ENCODE data around the gene TMEM184A.
"Not testable (repeated sequence)": the region's sequence is repeated elsewhere in the genome, so short reads cannot be mapped to it uniquely, and the experiment has no call there.

The TMEM184A gene

DNA sequence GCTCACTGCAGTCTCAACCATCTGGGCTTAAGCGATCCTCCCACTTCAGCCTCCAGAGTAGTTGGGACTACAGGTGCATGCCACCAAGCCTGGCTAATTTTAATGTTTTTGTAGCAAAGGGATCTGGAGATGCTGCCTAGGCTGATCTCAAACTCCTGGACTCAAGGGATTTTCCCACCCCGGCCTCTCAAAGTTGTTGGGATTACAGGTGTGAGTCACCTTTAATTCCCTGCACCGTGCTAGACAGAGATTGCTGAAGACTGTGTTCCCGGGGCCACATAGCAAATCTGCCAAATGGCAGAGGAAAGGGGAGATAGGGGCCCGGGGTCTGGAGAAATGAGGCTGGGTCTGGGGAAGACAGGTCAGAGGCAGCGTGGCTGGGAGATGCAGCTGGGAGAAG is 34.5 kb upstream of the TMEM184A start:
- DNase-seq (ENCODE audit: low spot score): no peak

DNA sequence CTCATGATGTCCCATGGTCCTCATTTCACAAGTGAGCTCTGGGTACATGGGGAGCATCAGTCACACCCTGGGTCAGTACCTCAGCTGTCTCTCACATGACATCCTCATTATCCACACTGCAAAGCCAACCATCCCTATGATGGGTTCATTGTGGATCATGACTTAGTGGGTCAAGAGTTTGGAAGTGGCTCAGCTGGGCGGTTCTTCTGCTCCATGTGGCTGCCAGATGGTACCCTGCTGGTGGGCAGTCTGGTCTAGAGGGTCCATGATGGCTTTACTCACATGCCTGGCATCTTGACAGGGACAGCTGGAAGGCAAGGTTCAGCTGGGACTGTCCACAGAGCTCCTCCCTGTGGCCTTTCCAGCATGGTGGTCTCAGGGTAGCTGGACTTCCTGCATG is 33.0 kb upstream of the TMEM184A start:
- DNase-seq (ENCODE audit: low spot score): no peak

DNA sequence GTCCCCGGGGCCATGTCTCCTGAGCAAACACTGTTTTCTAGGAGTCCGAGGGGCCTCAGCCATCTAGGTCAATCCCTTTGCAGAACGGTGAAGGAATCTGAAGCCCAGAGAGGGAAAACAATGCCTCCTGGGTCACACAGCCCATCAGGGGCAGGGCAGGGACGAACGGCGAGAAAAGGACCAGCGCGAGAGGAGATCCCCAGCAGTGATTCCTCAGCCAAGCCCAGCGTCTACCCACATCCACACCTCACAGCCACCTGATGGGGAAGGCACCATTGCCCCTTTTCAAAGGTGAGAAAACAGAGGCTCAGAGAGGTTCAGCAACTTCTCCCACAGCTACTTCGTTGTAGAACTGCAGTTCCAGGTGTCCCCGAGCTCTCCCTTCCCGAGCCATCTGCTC is 31.7 kb upstream of the TMEM184A start:
- no peak for DNase-seq (ENCODE audit: low spot score)

DNA sequence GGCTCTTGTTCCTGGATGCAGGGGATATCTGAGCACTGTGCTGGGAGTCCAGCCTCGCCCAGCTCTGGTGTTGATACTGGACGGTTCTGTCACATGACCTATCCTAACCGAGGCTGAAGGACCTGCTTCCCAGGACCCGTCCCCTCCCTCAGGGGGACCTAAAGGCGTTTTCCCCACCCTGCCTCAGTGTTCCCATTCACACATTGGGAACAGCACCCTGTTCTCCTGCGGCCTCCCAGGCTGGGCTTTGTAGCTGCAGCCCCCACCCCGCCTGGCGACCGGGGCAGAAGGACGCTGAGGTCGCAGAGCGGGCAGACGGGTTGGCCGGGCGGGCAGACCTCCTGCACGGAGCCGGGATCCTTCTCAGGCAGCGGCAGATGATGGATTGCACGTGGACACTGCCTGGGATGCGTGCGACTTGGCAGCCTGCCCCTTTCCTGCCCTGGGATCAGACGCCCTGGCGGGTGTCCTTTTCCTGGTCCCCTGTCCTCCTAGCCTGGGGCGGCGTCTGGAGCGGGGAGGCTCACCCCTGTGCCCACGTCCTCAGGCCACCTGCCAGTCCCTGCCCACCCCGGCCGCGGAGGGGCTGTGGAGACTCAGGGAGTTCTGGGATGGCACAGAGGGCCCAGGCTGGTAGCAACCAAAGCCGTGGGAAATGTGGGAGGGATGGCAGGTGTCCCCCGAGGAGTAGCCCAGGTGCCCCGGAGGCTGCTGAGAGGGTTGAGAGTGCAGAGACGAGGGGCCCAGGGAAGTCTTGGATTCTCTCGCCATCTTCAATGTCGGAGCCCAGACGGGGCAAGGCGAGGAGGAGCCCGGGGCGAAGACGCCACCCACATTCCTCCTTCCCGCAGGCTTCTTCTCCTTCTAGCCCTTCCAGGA is 31.1 kb upstream of the TMEM184A start:
- no peak for DNase-seq (ENCODE audit: low spot score)

DNA sequence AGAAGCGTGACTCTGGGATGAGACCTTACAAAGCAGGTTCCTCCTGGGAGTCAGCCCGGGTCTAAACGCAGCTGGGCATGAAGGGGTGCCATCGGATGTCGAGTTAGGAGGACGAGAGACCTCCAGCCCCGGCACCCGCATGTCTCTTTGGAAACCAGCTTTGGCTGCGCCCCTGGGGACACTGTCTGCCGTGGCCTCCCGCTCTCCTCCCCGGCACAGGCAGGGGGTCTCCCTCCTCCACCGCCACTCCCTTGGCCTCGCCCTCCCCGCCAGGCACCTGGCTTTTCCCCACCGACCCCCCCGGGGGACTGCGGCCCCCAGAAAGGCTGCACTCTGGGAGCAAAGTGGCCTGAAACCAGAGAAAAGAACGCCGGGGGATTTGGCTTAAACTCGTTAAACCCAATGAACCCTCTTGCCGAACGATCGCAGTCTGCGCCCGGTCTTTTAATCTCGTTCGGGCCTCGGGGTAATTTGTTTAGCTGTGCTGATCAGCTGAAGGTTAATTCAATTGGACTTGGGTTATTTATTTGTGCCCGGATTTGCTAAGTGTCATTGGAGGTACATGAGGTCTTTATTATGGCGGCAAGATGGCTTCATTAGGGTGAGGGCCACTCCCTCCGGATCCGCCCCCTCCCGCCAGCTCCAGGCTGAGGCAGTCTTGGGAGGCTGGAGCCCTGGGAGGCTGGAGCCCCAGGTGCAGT is 30.3 kb upstream of the TMEM184A start:
- DNase-seq (ENCODE audit: low spot score): no peak

DNA sequence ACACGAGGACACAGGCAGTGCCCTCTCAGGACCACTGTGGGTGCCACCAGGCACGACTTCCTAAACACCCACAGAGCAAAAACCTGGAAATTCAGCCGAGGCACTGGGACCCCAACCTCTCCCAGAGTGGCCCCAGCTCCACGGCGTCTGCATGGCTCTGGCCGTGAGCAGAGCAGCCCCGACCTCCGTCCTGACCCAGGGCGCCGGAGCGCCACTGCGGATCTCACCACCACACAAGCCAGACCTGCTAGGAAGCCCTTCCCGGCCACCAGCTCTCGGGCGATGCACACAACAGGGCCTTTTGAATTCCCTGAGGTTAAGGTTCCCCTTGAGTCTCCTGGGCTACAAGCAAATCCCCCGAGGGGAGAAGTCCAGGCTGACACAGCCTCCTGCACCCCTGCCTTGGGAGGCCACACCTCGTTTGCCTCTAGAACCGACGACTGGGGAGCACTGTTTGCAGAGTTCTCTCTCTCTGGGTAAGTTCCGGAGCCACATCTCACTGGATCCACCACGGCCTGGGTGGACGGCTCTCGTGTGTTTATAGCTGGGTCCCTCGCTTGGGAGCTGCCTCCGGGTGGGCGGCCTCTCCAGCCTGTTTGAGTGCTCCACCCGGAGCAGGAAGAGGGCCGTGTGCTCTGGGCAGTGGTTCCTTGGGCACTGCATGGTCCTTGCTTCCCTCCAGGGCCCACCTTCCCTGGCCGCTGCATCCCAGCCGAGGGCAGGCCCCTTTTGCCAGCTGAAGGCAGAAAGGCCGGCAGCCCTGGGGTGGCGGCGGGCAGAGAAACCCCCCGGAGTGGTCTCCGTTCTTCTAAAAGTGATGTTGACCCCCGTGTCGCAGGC is 29.4 kb upstream of the TMEM184A start:
- DNase-seq (ENCODE audit: low spot score): no peak

DNA sequence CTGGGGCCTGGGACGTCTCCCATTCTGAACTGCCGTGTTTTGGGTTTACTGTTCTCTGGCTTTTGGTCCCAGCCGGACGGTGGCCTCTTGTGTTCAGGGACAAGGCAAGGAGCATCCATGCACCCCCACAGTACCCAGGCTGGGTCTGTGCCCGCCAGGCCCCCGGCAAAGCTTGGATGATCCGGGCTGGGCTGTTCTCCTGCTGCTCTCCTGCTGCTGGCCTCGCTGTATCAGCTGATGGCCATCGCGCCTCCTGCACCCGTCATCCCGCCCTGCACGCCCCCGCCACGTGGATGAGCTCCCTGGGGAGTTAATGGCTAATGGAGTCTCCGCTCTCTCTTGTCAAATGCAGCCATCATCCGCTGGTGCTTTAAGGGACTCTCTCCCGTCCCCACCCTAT is 28.7 kb upstream of the TMEM184A start:
- DNase-seq (ENCODE audit: low spot score): no peak

DNA sequence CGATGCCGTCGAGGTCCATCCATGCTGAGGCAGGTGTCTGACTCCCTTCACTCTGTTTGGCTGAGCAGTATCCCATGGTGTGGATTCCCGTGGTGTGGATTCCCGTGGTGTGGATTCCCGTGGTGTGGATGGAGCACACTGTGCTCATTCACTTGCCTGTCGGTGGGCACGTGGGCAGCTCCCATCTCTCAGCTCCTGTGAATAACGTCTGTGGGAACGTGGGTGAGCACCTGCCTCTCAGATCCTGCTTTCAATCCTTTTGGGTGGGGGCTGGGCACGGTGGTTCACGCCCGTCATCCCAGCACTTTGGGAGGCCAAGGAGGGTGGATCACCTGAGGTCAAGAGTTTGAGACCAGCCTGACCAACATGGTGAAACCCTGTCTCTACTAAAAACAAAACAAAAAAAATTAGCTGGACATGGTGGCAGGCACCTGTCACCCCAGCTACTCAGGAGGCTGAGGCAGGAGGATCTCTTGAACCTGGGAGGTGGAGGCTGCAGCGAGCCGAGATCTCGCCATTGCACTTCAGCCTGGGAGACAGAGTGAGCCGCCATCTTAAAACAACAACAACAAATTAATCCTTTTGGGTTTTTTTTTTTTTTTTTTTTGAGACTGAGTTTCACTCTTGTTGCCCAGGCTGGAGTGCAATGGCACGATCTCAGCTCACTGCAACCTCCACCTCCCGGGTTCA is 27.4 kb upstream of the TMEM184A start:
- DNase-seq (ENCODE audit: low spot score): not testable (repeated sequence)

DNA sequence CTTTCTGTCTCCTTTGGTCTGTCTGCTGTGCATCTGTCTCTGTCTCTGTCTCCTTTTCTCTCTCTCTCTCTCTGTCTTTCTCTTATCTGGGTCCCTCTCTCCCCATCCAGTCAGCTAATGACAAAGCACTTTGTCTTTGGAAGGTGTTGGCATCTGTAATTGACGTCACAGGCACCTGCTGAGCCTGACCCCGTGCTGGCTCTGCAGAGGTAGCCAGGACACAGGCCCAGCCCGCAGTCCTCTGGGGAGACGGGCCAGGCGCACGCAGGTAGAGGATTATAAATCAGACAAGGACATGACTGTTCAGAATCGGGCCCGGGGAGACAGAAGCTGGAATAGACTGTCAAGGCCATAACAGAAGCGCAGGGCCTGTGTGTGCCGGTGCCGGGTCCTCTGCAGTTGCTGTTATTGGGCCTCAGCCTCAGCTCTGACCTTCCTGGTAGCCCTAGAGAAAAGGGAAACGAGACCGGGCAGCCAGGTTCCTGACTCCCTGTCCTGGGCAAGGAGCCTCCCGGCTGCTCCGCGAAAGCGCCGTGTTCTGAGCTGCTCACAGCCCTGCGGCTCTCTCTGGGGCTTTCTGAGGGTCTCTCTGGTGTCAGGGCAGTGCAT is 24.5 kb upstream of the TMEM184A start:
- no peak for DNase-seq (ENCODE audit: low spot score)

DNA sequence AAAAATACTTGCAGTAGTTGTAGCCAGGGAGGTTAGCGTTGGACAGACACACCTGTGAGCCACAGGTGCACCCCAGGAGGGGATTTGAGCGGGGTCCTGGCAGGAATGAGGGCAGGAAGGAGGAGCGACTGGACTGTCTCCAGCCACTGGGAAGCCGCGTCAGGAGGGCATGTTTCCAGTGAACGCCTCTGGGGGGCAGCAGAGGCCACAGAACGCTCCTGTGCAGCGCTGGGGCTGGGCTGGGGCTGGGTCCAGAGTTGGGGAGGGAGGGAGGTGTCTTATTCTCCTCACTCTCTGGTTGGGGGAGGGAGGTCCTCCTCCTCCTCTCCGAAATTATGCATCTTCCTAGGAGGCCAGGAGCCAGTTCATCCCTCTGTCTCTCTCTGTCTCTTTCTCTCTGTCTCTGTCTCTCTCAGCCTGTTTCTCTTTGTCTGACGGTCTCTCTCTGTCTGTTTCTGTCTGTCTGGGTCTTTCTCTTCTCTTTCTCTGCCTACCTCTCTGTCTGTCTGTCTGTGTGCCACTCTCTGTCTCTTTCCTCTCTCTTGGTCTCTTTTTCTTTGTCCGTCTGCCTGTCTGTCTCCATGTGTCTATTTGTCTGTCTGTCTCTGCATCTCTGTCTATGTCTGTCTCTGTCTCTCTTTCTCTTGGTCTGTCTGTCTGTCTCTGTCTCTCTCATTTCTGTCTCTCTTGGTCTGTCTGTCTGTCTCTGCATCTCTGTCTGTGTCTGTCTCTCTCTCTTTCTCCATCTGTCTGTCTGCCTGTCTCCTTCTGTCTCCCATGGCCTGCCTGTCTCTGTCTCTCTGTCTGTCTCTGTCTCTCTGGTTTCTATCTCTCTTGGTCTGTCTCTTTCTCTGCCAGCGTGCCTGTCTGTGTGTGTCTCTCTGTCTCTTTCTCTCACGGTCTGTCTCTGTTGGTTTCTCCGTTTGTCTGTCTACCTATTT is 23.7 kb upstream of the TMEM184A start:
- peak; percentile 43 for DNase-seq (ENCODE audit: low spot score)

DNA sequence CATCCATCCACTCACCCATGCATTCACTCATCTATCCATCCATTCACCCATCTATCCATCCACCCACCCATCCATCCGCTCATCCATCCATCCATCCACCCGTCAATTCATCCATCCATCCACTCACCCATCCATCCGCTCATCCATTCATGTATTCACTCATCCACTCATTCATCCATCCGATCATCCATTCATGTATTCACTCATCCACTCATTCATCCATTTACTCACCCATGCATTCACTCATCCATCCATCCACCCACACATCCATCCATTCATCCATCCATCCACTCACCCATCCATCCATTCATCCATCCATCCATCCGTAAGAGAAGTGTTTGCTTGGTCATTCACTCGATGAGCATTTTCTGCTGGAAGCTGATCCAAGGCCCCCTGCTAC is 22.5 kb upstream of the TMEM184A start:
- no peak for DNase-seq (ENCODE audit: low spot score)

DNA sequence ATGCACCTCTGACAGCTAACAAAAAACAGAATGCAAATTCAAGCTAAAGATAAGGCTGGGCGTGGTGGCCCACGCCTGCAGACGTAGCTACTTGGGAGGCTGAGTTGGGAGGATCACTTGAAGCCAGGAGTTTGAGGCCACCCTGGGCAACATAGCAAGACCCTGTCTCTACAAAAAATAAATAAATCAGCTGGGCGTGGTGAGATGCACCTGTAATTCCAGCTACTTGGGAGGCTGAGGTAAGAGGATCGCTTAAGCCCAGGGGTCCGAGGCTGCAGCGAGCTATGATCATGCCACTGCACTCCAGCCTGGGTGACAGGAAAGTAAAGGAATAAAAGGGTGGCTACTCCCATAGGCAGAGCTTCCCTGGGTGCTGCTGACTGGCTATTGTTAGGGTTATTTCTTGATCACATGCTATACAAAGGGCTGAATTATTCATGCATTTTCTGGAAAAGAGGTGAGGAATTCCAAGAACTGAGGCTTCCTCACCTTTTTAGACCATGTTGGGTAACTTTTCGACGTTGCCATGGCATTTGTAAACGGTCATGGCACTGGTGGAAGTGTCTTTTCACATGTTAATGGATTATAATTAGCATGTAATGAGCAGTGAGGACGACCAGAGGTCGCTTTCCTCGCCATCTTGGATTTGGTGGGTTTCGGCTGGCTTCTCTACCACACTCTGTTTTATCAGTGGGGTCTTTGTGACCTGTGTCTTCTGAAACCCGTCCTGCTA is 20.7 kb upstream of the TMEM184A start:
- no peak for DNase-seq (ENCODE audit: low spot score)

DNA sequence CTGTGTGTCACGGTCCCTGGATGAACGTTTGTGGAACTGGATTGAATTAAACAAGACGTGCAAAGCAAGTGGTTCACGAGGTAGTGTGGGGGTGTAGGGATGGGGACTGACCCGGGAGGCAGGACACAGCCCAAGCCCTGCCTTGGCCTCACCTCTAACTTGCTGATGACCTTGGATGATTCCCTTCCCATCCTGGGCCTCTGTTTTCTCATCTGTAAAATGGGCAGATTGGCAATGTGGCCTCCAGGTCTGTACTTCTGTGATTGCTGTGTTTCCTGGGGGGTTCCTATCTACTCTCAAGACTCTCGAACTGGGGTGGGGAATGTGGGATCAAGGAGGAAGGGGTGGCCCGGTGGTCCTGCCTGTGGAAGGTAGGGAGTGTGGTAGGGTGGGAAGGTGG is 19.8 kb upstream of the TMEM184A start:
- DNase-seq (ENCODE audit: low spot score): no peak

DNA sequence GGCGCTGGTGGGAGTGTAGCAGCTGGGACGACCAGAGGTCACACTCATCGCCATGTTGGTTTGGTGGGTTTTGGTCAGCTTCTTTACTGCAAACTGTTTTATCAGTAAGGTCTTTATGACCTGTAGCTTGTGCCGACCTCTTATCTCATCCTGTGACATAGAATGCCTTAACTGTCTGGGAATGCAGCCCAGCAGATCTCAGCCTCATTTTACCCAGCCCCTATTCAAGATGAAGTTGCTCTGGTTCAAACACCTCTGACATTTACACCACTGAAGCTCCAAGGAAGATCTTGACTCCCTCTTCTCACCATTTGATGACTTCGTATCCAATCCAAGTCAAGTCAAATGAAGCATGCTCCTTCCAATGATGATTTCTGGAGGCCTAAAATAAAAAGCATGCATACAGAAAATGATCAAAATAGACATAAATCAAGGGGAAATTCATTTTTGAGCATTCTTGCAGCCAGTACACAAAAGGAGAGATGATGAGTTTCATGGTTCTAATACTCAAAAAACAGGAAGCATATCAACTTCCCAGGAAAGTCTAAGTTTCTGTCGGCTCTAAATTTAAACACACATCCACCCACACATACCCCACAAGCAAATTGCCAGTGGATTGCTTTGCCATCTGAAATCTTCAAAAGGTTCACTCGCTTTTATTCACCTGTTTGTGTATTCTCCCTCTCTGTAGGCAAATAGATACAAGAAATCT is 16.3 kb upstream of the TMEM184A start:
- DNase-seq (ENCODE audit: low spot score): no peak

DNA sequence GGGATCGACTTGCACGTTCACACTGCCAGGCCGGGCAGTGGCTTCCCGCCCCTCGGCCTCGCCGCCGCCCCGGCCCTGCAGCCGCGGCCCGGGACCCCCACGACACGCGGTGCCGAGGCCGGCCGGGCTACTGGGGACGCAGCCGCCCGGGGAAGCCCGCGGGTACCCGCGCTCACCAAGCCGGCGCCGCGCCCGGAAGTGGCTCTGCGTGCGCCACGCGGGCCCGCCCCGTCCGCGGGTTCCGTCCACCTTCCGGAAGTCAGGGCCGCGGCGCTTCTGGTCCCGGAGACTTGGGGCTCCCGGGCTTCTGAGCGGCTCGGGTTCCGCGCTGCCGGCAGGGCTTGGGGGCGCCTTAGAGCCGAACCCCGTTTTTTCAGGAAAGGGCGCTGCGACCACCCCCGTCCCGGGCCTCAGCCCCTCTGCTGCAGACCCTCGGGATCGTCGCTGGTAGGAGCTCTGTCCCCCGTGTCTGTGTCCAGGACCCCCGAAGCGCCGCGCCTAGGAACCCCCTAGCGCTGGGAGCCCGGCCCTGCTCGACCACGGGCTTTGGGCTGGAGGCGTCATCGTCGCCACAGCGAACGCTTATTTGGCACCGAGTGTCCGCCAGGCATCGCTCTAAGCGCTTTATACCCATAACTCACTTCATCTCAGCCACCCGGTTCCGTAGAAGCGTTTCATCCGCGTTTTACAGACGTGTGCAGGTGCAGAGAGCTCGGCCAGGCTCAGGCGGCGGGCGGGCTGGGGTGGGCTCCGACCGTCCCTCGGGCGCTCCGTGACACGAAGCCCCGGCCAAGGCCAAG is 14.0 kb upstream of the TMEM184A start, which contains the start of gene PSMG3:
Gene PSMG3 (minus strand): TSS at position 200 of the 800 bp plus-strand sequence. CDS start 693 bp downstream, outside the sequence.
- peak; percentile 93 for DNase-seq (ENCODE audit: low spot score)

DNA sequence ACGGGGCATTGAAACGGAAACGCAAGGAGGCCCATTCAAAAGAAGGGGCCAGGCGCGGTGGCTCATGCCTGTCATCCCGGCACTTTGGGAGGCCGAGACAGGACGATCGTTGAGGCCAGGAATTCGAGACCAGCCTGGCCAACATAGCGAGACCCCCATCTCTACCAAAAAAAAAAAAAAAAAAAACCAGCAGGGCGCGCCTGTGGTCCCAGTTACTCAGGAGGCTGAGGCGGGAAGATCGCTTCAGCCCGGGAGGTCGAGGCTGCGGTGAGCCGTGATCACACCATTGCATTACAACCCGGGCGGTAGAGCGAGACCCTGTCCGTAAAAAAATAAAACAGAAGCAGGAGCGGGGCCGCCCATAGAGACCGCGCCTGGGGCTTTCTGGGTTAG is 13.4 kb upstream of the TMEM184A start:
- no peak for DNase-seq (ENCODE audit: low spot score)

DNA sequence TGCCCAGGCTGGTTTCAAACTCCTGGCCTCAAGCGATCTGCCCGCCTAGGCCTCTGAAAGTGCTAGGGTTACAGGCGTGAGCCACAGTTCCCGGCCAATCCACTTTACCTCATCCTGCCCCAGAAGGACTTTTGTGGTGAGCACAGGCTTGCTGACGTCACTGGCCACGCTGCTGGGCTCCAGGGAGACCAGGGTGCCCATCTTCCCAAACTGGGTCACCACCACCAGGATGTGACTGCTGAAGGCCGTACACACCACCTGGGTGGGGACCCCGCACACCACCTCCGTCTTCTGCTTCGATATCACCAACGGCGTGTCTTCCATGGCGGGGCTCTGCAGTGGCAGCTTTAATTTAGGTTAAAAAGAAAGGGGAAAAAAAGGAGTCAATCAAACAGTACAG is 13.0 kb upstream of the TMEM184A start:
- peak; percentile 62 for DNase-seq (ENCODE audit: low spot score)

DNA sequence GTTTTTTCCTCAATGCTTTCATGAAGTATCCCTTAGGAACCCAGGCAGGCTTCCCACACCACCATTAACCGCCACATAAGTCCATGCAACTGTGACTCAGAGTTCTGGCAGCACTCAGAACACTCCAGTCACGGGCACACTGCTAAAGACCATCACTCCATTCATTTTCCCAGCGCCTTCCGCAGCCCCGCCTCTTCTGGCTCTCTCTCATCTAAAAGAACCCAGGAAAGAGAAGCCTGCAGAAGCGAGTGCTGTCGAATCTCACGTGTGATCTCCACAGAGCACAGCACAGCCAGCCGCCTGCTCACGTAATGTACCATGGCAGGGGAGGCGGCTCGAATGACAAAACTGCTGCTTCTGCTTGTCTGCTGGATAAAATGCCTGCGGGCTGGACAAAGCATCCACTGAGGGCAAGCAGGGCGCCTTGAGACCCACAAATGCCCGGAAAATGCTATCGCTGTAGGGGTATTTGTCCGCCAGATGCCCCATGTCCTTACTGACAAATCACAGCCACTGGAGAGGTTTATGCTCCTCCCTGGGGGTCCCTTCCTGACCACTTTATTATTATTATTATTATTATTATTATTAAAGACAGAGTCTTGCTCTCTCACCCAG is 12.0 kb upstream of the TMEM184A start:
- peak; percentile 38 for DNase-seq (ENCODE audit: low spot score)

Measured in SW480 (cell line).